GM21576 (cell line): ENCODE results near the gene GPLD1.

Experiments used
- ATAC-seq: cut with Tn5 transposase; IDR thresholded peaks from one replicate; pipeline ENCODE4 v1.9.1; 2021; ENCODE audit warnings: mild to moderate bottlenecking, moderate library complexity; ENCODE audit not compliant: unreplicated experiment

The GPLD1 gene

GRCh38 chr6:24458941-24459340 is 30.4 kb downstream of the GPLD1 start:
- no peak for ATAC-seq

GRCh38 chr6:24458134-24458533 is 31.2 kb downstream of the GPLD1 start:
- no peak for ATAC-seq

GRCh38 chr6:24455061-24455460 is 34.3 kb downstream of the GPLD1 start:
- no peak for ATAC-seq

- no peak for ATAC-seq
Measured at GRCh38 chr6:24454452-24454851, 34.9 kb downstream of the GPLD1 start.

- ATAC-seq, result no peak
Measured at GRCh38 chr6:24453921-24454320, 35.5 kb downstream of the GPLD1 start.

GRCh38 chr6:24451581-24452388 is 37.6 kb downstream of the GPLD1 start:
- ATAC-seq, result no peak

- no peak for ATAC-seq
Measured at GRCh38 chr6:24448828-24449525, 40.4 kb downstream of the GPLD1 start.

- ATAC-seq, result no peak
Measured at GRCh38 chr6:24448396-24448795, 41.0 kb downstream of the GPLD1 start.

GRCh38 chr6:24446670-24447069 is 42.7 kb downstream of the GPLD1 start:
- no peak for ATAC-seq

GRCh38 chr6:24445704-24446103 is 43.7 kb downstream of the GPLD1 start:
- ATAC-seq, result no peak

- ATAC-seq, result no peak
Measured at GRCh38 chr6:24444588-24444987, 44.8 kb downstream of the GPLD1 start.

GRCh38 chr6:24441599-24441904 is 47.8 kb downstream of the GPLD1 start:
- ATAC-seq, result no peak

GRCh38 chr6:24440897-24441598 is 48.3 kb downstream of the GPLD1 start:
- ATAC-seq, result no peak

- no peak for ATAC-seq
Measured at GRCh38 chr6:24439858-24440539, 49.4 kb downstream of the GPLD1 start.

- no peak for ATAC-seq
Measured at GRCh38 chr6:24436979-24437378, 52.4 kb downstream of the GPLD1 start.

GRCh38 chr6:24432611-24433010 is 56.8 kb downstream of the GPLD1 start:
- ATAC-seq, result no peak

- no peak for ATAC-seq
Measured at GRCh38 chr6:24431045-24431451, 58.3 kb downstream of the GPLD1 start.

GRCh38 chr6:24430086-24430485 is 59.3 kb downstream of the GPLD1 start:
- ATAC-seq, result no peak

- no peak for ATAC-seq
Measured at GRCh38 chr6:24429146-24429545, 60.2 kb downstream of the GPLD1 start.

- no peak for ATAC-seq
Measured at GRCh38 chr6:24428615-24429014, 60.8 kb downstream of the GPLD1 start.

GRCh38 chr6:24426729-24427446 is 62.5 kb downstream of the GPLD1 start:
- ATAC-seq, result no peak
